GM04504 (cell line): ENCODE measurements around the gene EXO1.
"Not testable (repeated sequence)": the region's sequence is repeated elsewhere in the genome, so short reads cannot be mapped to it uniquely, and the experiment has no call there.

Source experiments
- DNase-seq: peaks from one replicate; pipeline ENCODE4 v3.0.0-alpha.2; 2012; ENCODE audit warnings: low read depth

EXO1 gene

DNA sequence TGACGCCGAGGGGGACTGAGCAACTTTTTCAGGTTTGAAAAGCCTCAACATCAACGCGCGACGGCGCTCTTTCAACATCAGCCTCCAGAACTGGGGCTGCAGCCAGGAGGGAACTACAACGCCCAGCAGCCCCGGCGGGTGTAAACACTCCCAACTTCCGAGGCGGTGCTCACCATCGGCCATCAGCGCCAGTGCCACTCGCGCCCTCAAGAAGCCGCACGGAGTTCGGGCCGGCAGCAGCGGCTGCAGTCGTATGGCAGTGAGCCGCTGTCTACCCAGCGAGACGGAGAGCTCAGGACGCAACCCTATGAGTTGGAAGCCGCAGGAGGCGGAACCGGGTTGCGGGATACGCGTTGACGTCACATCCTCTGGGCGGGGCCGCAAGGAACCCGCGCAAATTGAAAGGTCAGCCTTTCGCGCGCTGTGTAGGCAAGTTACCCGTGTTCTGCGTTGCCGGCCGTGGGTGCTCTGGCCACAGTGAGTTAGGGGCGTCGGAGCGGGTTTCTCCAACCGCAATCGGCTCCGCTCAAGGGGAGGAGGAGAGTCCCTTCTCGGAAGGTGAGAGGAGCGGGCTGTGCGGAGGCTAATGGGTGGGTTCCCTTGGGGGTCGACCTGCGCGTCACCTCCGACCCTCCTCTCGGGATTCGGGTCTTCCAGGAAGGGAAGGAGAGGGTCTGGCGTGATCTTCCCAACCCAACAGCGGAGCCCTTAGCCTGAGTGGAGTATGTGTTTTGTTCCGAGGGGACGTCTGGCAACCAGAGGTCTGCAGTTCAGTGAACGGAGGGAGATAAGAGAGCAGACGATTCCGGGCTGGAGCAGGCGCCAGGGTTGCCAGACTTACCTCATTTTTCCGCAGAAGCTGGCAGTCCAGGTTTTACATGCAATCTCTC, at the start of gene EXO1:
Gene EXO1 (plus strand): TSS at position 409 of the 890 bp plus-strand sequence. CDS start 2,222 bp downstream, outside the sequence.
- peak; percentile 81 for DNase-seq

DNA sequence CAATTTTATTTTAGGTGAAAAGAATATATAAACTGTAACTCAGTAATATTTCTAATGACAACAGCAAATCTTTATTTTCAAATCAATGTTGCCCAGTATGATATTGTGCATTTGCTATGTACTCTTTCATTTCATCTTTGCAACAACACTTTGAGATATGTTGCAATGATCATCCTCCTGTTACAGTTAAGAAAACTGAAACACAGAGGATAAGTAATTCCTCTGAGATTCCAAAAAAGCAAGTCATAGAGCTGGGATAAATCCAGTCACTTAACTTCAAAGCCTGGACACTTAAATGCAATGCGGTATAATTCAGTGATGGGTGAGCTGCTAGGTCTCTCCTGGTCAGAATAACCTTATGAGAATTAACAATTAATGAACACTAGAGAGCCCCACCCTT, 48.6 kb upstream of the EXO1 start:
- DNase-seq: no peak

DNA sequence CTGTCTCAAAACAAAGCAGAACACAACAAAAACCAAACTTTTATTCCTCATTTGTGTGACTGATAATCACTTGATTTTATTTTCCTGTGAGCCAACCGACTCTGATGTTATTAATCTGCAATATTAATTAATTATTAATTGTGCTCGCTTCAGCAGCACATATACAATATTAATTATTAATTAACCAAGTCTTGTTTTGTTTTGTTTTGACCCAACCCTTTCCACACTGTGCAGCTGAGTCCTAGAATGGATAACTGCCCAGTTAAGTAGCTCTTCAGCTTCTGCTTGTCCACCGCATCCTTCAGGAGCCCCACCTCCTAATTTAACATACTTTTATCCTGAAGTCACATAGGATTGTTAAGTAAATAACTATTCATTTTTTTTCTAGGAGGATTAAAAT, 47.4 kb upstream of the EXO1 start:
- no peak for DNase-seq

DNA sequence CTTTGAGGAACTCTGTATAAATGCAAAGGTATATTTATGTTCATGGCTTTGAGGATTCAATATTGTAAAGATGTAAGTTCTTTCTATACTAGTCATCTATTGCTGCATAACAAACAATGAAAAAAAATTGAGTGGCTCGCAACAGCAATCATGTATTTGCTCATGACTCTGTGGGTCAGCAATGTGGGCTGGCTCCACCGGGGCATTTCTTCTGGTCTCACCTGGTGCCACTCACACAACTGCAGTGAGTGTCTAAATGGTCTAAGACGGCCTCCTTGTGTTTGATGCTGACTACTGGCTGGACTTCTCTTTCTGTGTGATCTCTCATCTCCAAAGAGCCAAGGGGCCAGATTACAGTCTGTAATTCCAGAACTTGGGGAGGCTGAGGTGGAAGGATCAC, 45.1 kb upstream of the EXO1 start:
- DNase-seq: no peak

DNA sequence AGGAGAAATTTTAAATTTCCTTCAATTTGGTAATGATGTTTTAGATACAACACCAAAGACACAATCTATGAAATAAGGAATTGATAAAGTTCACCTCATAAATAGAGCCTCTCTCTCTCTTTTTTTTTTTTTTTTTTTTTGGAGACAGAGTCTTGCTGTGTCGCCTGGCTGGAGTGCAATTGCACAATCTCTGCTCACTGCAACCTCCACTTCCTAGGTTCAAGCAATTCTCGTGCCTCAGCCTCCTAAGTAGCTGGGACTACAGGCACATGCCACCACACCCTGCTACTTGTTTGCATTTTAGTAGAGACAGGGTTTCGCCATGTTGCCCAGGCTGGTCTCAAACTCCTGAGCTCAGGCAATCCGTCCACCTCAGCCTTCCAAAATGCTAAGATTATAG, 43.3 kb upstream of the EXO1 start:
- DNase-seq: not testable (repeated sequence)

DNA sequence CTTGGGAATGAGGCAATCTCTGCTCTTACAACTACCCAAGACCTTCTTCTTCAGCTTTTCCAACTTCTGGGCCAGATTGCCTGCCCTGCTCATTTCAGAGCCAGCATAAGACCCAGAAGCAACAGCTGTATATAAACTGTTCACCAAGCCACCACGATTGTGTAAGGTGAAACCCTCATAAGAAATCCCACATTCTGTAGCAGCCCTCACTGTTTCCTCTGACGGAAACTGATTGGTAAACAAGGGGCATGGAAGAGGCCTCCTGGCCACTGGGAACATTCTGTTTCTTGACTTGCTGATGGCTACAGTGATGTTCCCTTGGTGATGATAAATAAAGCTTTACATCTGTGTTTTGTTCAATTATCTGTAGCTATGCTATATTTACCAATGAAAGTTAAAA, 39.7 kb upstream of the EXO1 start:
- no peak for DNase-seq

DNA sequence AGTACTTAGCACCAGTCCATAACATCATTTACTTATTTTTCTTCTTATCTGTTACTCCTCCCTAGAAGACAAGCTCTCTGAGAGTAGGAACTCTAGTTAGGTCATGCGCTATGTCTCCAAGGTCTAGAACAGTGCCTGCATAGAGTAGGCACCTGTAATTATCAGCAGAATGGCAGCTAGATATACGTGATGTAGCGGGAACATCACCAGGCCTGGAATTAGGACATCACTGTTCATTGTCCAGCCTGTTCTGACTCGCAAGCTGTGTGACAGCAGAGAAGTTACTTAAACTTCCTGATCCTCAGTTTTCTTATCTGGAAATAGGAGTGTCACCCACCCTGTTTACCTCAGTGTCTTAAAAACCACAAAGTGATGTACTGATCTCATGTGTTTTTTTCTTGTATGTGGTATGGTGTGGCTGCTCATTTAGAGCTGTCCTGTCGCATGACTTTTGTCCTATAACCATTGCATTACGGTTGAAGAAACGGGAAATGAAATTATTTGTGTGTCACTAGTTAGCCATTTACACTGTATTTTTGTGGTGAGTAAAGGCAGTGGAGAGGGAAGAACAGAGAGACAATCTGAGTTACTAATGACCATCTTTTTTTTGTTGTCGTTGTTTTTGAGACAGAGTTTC, 37.1 kb upstream of the EXO1 start:
- no peak for DNase-seq

DNA sequence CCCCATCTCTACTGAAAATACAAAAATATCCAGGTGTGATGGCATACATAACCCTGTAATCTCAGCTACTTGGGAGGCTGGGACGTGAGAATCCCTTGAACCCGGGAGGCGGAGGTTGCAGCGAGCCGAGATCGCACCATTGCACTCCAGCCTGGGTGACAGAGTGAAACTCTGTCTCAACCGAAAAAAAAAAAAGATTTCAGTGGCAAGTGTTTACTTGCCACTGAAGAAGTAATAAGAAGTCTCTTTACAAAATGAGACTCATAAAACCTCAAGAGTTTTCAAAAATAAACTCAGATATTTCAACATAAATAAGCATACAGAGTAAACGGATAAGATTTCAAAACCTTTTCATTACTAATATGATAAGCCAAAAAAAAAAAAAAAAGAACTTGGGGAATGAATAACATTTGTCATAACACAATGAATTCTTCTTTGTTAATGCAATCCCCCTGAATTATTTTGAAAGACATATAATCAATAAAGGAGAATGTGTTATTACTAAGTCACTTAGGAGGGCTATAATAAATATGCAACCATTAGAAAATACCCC, 34.2 kb upstream of the EXO1 start:
- DNase-seq: no peak

DNA sequence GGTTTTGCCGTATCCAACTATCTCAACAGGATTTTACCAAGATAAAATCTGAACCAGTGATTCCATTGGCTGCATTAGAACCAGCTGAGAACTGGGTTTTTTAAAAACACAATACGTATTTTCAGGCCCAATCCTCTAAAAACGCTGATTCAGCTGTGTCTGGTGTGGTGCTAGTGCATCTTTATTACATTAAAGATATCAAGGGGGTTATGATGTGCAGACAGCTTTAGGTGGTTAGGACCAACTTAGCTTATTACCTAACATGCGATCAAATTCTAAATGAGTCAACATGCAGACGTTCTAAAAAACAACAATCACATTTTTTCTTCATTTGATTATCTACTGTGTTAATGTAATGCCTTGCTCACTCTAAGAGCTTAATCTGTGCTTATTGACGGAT, 32.0 kb upstream of the EXO1 start:
- no peak for DNase-seq

DNA sequence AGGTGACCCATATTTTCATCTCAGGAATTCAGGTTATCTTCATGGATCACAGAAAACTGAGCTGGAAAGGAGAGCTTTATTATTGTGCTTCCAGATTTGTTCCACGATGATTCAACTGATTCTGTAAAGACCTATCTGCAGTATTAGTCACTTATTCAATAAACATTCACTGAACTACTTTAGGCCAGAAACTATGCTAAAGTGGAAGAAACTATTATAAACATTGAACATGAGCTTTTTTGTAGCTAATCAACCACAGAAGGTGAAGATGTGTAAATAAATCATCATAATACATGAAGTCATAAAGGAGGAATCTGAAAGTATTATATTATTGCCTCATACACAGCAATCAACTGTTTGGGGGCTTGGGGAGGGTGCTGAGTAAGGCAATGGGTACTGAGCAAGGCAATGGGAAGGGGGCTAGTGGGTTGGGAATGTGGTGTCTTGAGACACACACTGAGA, 30.6 kb upstream of the EXO1 start:
- DNase-seq: peak; percentile 17

DNA sequence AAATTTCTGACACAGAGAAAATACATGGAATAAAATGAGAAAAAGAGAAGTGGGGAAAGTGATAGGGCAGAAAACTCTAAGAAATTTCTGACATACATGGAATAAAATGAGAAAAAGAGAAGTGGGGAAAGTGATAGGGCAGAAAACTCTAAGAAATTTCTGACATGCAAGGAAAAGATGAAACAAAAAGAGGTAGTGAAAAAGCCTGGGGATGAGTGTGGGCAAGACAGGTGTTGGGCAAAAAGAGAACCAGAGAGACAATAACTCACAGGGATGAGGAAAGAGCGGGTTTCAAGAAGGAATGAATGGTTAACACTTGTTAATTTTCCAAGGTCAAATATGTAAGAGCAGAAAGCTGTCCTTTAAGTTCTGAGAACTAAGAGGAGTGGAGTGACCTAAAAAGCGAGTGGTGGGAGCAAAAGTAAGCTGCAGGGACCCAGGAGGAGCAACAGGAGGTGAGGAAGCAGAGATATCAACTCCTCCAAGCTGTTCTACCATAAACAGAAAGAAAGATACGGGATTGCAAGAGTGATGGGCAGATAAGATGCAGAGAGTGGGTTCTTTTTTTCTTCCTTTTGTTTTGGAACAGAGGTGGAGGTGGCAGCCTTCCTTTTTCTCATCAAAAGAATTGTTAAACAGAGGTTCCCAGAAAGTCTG, 29.9 kb upstream of the EXO1 start:
- DNase-seq: no peak

DNA sequence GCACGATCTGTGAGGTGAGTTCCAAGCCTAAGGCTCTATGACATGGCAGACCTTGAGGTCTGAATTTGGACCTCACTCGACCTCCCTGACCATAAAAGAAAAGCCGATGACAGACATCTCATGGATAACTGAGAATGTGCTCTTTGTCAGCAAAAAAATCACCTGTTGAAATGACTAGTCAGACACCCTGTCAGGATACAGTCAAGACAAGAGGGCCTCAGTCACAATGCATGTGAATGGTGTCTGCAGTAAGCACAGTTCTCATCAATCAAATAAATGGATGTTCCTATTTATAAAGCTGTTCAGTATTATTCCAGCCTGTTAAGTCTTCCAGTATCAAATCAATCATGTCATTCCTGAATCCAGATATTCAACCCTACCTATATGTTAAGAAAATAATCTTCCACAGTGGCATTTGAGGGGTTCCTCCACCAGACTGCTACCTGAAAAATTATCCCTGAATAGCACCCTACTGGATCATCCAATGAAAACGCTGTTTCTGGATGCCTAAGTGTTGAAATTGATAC, 28.6 kb upstream of the EXO1 start:
- no peak for DNase-seq

DNA sequence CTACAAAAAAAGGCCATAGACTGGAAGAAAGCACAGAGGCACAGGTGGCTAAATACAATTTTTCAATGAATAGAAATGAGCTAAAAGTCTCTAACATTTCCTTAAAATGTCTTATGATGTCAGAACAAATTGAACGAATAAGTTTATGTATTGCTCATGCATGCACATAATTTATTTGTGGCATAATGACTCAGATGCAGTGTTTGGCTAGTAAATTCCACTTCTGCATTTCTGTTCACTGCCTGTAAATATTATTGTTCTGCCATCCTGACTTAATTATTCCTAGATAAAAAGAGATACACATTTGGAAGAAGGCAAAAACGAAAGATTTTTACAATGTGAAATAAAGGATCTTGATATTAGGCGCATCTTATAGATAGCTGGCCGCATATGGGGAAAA, 26.6 kb upstream of the EXO1 start:
- no peak for DNase-seq

DNA sequence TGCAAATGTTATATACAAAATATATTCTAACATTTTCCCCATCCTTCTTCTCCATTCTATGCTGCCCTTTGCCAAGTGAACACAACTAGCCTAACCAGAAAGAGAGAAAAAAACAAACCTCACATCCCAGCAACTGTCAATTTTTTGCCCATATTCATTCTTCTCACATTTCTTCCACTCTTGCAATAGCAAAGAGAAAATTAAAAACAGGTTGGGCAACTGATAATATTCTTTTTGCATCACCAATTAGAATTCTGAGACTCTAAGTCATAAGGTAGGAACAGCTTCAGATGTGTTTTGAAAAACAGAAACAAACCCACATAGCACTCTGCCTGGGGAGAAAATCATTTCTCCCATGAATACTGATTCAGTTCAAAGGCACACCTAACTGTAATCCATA, 25.2 kb upstream of the EXO1 start:
- DNase-seq: no peak

DNA sequence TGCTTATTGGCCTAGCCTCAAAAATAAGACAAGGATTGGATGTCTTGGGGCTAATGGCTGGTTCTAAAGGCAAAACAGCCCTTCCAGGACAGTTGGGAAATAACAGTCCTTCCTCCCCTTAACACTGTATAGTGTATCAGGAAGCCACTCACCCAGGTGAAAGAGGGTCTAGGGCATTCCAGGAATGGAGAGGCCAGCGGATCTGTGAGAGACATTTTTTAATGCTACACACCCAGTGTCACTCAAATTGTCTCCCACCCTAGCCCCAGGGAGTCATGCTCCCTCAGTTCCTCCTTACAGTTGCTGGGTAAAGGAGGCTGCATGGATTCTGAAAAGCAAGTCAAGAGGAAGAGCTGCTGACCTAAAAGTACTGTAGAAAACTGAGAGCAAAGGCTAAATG, 24.1 kb upstream of the EXO1 start:
- no peak for DNase-seq

DNA sequence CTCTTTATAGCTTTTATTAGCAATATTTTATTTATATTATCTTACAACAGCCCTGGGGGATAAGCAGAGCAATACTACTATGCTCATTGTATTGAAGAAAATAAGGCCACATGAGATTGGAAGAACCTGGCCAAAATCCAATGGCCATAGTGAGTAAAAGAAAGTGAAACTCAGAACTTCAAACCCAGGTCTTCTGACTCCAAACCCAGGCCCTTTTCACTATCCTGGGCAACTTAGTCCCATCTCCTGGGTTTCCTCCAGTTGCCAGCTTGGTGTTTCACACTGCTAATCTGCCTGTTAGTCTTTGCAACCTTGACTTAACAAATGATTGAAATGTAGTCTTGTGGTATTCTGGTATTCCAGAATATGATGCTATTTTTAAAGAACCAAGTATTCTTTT, 22.4 kb upstream of the EXO1 start:
- DNase-seq: no peak

DNA sequence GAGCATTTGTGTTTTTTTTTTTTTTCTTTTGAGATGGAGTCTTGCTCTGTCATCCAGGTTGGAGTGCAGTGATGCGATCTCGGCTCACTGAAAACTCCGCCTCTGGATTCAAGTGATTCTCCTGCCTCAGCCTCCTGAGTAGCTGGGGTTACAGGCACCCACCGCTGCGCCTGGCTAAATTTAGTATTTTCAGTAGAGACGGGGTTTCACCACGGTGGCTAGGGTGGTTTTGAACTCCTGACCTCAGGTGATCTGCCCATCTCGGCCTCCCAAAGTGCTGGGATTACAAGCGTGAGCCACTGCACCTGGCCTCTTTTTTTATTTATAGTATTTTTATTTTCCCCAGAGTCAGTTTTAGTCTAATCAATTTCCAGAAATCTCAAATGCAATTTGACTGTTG, 21.4 kb upstream of the EXO1 start:
- DNase-seq: not testable (repeated sequence)

DNA sequence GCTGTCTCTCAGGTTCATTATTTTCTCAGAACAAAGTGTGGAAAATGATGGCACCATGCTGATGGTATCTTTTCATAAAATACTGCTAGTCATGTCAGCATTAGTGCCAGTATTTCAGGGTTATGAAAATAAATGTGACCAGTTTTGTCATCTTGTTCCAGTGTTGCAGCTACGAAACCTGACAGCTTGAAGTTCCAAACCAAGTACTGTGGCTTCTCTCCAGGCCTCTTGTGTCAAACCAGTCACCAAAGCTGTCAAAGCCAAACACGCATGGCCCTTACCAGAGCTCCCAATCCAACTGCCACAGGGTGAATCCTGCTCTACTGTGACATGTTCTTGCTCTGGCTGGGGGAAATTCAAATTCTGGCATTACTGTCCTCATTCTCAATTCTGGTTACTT, 20.7 kb upstream of the EXO1 start:
- no peak for DNase-seq

DNA sequence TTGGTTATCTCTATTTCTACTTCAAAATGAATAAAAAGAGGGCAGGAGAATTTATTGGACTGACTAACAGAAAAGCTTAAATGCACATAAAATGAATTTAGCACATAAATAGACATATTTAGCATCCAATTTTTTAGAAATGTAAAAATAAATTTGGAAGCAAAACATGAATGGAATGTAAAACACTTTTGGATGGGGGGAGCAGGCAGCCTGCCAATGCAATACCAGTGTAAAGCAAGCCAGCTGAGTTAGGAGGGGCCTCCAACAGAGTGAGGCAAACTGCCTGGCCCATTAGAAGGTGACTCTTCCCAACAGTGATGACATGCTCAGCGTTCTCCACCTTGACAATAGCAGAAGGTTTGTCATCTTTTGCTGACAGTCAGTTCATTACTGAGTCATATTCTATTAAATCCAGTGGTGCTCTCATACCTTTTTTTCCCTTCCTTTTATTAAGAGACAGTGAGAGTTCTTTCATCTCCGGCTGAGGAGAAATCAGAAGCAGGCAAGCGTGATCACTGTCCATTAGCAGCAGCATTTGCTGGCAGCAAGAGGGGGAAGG, 19.5 kb upstream of the EXO1 start:
- no peak for DNase-seq

DNA sequence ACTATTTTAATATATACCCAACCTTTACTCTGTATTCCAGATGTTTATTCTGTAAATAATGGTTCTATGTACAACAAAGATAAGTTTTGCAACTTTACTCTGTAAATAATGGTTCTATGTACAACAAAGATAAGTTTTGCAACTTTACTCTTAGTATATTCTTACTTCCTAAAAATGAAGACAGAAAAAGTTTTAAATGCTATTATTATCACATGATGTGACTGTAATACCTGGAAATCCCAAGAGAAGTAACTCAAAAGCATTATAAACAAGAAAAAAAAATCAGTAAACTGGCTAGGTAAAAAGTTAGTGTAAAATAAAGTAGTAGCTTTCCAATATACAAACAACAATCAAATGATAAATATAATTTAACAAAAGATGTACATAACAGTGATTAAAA, 18.5 kb upstream of the EXO1 start:
- no peak for DNase-seq

DNA sequence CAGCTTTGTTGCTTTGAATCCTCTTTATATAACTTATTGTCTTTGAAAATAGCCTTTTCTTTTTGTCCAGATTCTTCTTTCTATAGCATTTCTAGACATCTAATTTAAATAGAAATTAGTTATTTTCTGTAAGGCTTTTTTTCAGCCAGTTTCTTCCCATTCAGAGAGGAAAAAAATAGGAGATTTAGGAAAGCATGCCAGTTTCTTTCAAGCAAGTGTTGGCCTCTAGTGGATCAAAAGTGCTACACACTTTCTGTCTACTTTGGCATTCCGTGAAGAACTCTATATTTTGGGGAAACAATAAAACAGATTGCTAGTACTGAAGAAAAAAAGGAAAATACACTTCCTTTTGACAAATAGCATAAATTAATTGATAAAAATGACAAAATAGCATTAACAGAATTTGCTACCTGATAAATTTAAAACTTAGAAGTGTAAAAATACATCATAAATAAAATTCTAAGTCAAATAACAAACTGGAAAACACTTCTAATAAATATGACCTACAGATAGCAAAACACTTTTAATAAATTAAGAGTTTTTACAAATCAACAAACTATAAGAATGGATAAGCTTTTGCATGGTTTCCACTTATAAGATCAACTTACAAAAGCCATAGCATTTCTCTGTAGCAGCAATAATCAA, 13.1 kb upstream of the EXO1 start:
- no peak for DNase-seq

DNA sequence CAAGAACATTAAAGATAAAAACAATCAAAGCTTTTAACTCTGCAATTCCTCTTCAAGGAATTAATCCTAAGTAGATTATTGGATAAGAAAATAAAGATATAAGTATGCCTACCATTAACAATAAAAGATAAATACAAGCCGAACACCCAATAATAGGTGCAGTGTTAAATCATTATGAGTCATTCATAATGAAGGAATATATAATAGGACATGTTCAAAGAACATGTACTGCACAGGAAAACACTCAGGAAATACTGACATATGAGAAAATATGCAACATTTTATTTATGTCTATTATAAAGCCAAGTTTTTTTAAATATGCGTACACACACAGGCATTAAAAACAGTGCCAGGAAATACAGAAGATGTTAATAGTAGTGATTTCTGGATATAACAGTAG, 11.1 kb upstream of the EXO1 start:
- DNase-seq: no peak
